Stimulated activated CD4-positive, alpha-beta T cell treated with anti-CD3 and anti-CD28 coated beads, TNF-alpha, amount 100 ng/mL, for 4 hours (primary cell): ENCODE results near the gene ITPR3.
A peak's percentile ranks its signal among the peaks of the same experiment; 100 is the strongest.

ENCODE experiments used
- DNase-seq, 3 experiments: peaks; one replicate each; pipeline ENCODE4 v3.0.0-alpha.2; 2020; ENCODE audit warnings: low read depth in 3 of 3

Gene ITPR3

DNA sequence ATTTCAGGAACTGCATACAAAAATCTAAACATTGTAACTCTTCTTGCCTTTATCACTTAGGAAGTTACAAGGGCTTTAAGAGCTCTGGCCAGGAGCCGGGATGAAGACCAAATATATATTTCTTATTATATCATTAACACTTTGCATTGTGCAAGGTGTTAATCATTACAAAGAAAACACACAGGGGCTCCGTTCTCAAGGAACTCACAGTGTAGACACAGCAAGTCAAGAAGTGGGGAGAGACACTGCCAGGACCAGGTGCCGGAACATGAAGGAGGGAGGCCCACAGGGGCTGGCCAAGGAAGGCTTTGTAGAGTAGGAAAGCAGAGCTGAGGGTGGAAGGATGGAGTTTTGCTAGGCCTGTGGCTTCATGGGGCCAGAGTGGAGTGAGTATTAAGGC is 17.4 kb downstream of the ITPR3 start:
- no peak for DNase-seq

DNA sequence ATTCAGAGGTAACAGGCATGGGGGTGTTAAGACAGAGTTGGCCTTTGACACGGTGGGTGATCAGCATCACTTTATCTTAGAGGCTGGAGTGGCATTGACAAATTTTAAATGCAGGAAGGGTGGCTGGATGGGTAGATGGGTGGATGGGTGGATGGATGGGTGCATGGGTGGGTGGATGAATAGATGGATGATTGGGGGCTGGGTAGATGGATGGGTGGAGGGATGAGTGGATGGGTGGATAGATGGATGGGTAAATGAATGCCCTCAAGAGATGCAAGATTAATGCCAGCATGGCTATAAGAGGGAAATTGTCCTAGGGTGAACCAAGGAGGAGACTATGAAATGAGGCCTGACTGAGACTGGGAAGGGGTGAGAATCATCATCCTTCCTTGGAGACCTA is 18.4 kb downstream of the ITPR3 start:
- DNase-seq = no peak

DNA sequence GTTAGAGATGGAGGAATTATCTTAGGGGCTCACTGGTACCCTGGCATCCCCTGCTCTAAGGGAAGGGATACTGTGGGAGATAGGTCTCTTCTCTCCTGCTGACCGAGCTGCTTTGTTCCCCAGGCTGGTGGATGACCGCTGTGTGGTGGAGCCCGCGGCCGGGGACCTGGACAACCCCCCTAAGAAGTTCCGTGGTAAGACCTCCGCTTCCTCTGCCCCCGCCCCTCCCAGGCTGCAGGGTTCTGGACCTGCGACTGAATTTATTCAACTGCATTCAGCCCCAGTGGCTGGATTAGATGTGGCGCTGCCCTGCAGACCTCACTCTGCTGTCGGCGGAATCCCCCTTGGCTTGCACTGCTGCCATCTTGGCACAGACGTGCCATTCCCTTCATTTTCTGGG is 19.2 kb downstream of the ITPR3 start:
- DNase-seq = no peak

DNA sequence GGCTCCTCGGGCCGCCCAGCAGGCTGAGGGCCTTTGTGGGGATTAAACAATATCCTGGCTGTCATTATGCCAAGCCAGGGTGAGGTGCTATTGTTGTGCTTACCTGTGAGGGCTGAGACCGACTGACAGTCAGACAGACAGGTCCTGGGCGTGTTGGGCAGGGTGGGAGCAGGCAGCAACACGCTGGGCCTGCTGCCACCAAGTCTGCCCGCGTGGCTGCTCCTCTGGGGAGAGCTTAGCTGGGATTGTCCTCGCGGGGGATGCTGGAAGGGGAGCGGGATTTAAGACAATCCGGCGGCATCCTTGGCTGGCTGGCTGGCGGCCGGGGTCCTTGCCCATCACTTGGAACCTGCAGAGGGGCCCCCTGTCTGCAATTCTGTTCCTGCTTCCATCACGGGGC is 20.0 kb downstream of the ITPR3 start:
- DNase-seq = no peak

DNA sequence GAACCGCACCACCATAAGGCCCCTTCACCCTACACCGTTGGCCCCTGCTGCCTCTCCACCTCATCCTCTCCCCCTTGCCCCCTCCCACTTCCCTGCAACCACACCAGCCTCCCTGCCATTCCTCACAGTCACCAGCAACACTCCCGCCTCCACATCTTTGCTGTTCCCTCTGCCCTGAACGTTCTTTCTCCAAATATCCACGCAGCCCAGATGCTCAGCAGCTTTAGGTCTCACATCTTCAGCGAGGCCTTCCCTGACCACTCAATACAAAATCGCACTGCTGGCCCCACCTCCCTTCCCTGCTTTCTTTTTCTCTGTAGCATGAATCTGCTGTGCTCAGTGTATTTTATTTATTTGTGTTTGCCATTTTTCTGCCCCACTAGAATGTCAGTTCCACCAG is 20.5 kb downstream of the ITPR3 start:
- DNase-seq = no peak

DNA sequence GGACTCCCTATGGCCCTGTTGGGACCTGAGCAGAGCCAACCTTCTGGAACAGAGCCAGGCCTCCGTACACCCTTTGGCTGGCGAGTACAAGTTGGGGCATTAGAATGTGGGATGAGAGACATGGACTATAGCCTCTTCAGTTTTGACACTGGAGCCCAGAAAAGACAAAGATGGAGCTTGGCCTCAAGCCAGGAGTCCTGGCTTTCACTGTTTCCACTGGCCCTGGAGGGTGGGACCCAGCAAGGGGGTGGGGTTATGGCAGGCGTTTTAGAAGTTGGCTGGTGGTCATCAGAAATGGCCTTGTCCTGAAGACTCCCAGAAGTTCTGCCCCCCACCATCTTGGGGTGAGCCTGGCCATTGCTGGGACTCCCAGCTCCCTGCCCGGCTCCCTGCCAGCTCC is 21.8 kb downstream of the ITPR3 start:
- DNase-seq = no peak

DNA sequence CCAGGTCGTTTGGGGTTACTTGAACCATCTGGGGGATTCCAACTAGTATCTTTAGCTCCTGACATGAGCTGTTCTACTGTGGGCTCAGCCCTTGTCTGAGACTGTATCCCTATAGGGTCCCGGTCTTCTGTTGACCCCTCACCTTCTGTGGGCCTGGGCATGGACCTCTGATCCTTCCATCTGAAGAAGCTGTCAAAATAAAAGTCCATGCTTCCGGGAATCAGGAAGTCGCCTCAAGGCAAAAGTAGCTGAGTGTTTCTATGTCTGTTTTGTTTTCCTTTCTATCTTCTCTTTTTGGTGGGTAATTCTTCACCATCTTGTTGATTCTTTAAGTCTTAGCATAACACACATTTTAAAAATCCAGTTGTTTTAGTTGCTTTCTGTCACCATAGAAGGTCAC is 30.3 kb downstream of the ITPR3 start:
- DNase-seq = no peak

DNA sequence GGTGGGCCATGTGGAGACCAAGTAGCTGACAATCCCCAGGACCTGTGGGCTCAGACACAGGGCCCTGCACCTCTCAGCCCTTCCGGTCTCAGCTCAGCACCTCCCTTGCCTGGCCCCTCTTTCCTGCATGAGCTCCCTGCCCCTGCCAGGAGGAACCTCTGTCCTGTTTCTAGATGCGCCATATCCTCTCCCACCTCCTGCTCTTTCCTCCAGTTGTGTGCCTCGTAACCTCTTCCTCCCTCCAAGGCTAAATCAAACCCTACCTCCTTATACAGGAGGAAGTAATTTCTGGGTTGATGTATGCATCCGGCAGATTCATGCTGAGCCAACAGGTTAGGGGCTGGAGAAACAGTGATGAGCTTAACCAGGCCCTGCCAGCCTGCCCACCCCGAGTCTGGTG is 30.9 kb downstream of the ITPR3 start:
- DNase-seq = no peak

DNA sequence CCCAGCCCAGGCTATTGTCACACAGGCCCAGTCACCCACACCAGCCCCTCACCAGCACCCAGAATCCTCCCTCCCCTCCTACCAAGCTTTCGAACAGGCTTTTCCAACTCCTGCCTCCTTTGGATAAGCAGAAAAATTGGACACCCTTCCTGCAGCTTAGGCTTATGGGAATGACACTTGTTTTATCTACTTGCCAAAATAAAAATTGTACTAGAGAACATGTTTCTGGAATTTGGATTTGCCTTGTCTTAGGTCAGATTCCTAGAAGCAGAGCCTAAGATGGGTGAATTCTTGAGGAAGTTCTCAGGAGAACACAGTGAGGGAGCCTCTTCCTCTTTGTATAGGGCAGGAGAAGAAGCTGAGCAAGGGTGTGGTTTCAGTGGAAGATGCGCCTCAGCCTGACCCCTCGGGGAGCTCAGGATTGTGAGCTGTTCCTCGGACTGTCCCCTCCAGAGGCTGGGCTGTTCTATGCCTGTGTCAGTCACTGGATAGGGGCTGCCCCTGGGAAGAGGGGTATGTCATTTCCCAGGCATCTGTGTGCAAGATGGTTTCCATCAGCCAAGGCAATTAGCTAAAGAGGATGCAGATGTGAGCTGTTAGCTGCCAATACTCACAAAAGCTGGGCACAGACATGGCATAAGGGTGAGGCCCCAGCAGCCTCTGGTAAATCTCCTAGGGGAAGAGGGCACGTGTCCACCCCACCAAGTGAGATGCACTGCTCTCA is 33.9 kb downstream of the ITPR3 start:
- no peak for DNase-seq

DNA sequence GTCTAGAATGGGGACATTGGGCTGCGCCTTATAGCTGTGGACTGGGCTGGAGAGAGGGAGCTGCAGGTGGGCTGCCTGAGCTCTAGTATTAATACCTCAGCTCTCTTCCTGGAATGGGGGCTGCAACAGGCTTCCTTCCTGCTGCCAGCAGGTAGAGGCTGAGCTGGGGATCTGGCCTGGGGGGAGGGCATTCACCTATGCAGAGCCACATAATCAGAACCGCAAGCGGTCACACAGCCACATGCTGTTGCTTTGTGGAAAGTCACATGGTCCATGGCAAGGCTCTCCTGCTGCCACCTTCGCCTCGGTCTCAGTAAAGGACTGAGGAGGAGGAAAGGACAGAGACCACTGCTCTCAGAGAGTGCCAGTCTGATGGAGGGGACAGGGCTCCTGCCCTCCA is 35.7 kb downstream of the ITPR3 start:
- DNase-seq = no peak

DNA sequence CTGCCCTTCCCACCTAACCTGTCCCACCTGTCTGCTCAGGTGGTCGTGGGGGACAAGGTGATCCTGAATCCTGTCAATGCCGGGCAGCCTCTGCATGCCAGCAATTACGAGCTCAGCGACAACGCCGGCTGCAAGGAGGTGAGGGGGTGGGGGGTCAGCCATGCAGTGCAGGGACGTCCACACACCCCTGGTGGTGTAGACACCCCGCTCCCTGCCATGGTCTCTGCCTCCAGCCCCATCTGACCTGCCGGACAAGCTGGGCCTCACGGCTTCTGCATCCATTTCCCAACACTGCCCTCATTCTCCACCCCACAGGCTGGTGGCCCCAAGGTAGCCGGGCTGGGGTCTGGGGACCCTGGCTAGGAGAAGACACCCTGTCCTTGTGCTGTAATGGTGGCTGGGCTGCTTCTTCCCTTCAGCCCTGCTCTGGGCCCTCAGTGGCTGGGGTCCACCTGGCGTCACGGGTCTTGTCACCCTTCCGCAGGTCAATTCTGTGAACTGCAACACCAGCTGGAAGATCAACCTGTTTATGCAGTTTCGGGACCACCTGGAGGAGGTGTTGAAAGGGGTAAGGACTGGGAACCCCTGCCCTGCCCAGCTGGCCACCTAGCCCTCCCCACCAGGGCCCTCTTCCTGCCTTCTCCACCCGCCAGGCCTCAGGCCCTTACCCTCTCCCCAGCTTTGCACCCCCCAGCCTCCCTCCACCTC is 38.0 kb downstream of the ITPR3 start:
- no peak for DNase-seq

DNA sequence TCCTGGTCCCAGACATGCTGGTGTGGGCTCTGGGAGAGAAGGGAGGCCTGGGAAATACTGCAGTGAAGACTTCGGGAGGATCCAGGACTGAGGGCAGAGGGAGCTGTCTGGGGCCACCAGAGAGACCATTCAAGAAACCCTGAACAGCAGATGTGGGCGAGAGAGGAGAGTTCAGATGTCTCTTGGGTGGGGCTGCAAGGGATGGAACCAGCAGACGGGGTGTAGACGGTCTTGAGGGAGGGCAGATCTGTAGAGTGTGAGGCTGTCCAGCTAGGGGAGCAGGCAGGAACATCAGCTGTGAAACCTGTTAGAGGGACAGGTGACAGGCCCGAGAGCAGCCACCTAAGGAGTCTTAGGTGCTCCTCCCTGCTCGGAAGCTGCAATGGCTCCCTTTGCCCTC is 38.9 kb downstream of the ITPR3 start:
- DNase-seq = no peak

DNA sequence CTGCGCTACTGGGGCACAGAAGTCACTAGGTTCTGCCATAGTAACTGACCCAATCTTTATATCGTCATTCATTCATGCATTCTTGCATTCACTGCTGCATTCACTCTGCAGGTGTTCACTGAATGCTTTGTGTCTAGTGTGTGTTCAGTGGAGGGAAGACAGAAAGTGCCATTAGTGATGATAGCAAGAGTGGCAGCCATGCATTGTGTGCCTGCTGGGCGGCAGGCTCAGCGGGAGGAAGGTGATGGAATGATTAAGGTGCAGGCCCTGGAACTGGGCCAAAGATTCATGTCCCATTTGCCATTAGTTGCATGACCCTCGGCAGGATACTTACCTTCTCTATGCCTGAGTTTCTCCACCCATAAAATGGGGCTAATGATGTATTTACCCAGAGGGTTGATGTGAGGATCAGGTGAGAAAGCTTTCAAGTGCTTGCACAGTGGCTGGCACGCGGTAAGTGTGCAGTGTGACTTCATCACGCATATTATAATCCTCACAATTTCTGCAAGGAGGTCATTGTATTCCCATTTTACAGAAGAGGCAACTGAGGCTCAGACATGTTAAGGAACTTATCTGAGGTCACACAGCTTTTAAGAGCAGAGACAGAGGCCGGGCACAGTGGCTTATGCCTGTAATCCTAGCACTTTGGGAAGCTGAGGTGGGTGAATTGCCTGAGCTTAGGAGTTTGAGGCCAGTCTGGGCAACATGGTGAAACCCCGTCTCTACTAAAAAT is 40.1 kb downstream of the ITPR3 start:
- no peak for DNase-seq

DNA sequence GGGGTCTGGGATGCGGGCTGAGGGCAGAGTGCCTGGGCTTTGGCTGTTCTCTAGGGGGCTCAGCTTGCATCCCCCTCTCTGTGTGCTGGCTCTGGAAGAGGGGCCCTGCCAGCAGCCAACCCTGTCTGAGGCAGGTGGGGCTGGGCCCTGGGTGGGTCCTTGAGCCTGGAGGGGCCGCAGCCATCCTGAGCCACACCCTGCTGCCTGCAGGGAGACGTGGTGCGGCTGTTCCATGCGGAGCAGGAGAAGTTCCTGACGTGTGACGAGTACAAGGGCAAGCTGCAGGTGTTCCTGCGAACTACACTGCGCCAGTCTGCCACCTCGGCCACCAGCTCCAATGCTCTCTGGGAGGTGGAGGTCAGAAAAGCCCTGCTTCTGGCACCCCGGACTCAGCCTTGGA is 41.2 kb downstream of the ITPR3 start:
- no peak for DNase-seq

DNA sequence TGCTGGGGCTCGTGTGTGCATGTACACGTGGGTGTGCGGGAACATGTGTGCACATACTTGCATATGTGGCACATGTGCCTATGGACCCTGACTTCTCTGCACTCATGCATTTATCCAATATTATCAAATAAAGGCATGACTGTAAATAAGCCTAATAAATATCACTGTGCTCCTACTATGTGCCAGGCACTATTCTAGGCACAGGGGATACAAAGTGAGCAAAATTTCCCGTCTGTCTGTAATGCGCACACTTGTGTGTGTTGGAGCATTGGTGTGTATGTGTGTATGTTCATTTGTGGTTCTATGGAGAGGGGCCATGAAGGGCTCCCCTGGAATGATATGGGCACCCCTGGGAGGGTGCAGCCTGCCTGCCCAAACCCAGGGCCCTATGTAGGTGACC is 41.9 kb downstream of the ITPR3 start:
- DNase-seq = no peak

DNA sequence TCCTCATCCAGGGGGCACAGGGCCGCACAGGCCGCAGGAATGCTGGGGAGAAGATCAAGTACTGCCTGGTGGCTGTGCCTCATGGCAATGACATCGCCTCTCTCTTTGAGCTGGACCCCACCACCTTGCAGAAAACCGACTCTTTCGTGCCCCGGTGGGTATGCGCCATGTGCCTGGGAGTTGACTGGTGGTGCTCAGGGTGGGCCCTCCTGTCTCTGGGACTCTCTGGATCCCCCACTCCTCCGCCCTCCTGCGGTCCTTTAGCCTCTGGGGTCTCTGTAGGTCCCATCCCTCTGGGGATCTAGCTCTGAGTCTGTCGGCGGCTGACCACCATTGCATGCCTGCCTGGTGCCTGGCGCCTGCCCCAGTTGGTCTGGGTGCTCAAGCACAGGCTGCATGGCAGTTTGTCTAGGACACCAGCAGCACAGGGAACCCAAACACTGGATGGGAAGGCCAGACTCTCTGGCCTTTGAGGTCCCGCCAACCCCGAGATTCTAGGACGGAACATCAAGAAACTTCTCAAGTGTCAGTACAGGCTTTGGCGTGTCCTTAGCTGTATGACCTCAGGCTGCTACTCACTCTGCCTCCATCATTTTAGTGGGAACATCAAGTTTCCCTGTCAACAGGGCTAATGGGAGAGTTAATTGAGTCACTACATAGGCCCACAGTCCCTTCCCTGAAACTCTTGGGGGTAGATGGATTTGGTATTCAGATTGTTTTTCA is 42.8 kb downstream of the ITPR3 start:
- no peak for DNase-seq

DNA sequence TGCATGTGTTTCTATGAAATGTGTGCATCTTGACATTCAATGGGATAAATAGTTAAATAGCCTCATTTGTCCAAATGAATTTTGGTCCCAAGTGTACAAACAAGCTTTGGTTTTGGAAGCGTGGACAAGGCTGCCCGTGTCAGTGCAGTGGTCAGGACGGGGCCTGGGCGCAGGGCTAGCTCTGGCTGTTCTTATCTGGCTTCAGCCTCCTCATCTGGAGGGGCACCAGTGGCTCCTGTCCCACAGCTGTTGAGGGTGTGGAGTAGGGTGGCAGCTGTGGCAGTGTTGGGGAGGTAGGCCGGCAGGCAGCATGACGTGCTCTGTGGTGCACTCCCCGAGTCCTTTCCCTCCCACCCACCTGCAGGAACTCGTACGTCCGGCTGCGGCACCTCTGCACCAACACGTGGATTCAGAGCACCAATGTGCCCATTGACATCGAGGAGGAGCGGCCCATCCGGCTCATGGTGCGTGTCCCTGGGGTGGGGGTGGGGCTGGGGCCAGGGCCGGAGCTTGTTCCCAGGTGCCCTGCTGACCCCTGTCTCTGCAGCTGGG is 43.5 kb downstream of the ITPR3 start:
- DNase-seq = no peak

DNA sequence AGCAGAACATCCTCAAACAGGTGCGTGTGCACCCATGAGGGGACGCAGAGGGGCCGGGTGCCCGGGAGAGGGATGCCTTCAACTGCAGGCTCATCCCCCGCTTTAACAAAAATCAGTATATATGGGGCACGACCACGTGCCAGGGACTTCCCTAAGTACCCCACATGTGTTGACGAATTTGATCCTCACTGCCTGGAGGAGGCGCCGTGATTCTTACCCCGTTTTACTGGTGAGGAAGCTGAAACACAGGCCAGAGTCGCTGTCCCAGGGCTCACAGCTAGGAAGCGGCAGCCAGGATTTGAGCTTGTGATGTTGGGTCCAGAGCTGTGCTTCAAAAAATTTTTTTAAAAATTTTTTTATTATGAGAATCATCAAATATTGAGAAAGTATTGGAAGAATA is 44.8 kb downstream of the ITPR3 start:
- DNase-seq = no peak

DNA sequence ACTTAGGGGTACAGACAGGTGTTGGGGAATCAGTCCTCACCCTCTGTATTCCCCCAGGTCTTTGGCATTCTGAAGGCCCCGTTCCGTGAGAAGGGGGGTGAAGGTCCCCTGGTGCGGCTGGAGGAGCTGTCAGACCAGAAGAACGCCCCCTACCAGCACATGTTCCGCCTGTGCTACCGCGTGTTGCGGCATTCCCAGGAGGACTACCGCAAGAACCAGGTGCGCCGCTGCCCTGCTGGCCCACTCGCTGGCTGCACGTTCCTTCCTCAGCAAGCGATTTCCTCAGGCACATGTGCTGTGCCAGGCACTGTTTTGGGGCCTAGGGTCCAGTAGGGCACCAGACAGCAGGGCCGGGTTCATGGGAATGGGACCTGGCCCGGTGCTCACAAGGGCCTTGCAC is 46.0 kb downstream of the ITPR3 start:
- DNase-seq = no peak

DNA sequence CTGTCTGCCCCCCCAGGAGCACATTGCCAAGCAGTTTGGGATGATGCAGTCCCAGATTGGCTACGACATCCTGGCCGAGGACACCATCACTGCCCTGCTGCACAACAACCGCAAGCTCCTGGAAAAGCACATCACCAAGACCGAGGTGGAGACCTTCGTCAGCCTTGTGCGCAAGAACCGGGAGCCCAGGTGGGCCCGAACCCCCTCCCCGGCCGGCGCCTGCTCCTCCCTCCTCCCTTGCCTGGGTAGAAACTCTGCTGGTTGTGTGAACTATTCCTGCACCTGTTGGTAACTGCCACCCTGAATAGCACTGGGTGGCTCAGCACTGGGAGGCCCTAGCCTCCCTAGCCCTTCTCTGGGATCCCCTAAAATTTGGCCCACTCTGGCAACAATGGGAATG is 46.7 kb downstream of the ITPR3 start:
- DNase-seq = no peak

DNA sequence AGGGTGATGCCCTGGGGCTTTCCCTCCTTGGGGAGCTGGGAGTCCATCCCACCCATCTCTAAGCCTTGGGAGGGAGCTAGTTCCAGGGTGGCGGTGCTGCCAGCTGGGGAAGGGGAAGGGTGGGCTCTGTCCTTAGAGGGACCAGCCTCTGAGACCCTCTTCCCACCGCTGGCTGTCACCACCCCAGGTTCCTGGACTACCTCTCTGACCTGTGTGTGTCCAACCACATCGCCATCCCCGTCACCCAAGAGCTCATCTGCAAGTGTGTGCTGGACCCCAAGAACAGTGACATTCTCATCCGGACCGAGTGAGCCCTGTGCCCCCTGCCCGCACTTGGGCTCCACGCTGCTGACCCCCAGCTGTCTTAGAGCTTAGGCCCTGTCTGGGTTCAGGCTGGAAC is 47.2 kb downstream of the ITPR3 start:
- DNase-seq = no peak

DNA sequence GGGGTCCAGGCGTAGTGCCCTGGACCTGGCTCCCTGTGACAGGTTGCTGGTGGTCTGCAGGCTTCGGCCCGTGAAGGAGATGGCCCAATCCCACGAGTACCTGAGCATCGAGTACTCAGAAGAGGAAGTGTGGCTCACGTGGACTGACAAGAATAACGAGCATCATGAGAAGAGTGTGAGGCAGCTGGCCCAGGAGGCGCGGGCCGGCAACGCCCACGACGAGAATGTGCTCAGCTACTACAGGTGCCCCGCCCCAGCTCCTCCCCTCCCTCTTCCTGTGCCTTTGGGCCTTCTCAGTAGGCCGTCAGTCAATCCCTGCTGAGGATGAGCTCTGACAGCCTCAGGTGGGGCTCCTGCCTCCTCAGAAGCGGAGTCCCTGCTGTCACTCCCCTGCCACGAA is 47.8 kb downstream of the ITPR3 start:
- peak in 2 of 3 experiments; percentile 26 to 49 for DNase-seq
